Measurements from ENCODE around the gene HES5. TPM values are rescaled to one million over a fixed set of nuclear protein-coding genes. Genes with fewer than 3 reads are reported as not detected.

Gene HES5
- total and polyA plus RNA-seq, 2 experiments from 2014 or later = 0.16 to 0.21 TPM

DNA sequence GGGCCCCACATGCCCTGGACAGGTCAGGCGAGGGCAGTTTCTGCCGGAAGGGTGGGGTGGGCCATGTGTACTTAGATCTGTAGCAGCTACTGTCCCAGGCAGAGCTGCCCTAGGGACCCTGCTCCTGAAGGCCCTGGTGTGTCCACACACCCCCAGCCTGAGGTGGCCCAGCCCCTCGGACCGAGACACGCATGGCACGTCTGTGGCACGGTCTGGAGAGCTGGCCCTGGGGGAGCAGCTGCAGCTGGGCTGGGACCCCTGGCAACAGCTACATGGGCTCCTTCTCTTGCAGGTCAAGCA lies 28.3 kb downstream of the HES5 start (continued):
- TF ChIP-seq, protein P1, sequence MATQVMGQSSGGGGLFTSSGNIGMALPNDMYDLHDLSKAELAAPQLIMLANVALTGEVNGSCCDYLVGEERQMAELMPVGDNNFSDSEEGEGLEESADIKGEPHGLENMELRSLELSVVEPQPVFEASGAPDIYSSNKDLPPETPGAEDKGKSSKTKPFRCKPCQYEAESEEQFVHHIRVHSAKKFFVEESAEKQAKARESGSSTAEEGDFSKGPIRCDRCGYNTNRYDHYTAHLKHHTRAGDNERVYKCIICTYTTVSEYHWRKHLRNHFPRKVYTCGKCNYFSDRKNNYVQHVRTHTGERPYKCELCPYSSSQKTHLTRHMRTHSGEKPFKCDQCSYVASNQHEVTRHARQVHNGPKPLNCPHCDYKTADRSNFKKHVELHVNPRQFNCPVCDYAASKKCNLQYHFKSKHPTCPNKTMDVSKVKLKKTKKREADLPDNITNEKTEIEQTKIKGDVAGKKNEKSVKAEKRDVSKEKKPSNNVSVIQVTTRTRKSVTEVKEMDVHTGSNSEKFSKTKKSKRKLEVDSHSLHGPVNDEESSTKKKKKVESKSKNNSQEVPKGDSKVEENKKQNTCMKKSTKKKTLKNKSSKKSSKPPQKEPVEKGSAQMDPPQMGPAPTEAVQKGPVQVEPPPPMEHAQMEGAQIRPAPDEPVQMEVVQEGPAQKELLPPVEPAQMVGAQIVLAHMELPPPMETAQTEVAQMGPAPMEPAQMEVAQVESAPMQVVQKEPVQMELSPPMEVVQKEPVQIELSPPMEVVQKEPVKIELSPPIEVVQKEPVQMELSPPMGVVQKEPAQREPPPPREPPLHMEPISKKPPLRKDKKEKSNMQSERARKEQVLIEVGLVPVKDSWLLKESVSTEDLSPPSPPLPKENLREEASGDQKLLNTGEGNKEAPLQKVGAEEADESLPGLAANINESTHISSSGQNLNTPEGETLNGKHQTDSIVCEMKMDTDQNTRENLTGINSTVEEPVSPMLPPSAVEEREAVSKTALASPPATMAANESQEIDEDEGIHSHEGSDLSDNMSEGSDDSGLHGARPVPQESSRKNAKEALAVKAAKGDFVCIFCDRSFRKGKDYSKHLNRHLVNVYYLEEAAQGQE (IDR thresholded peaks at IDR 0.05; ENCODE audit: unreplicated experiment) = no peak
- TF ChIP-seq ZNF331 (CRISPR knock-in tag; IDR thresholded peaks at IDR 0.05; ENCODE audit: low read depth) (no peak), EZH2 (IDR thresholded peaks at IDR 0.05; ENCODE audit: low read depth, unreplicated experiment) (no peak), JUNB (IDR thresholded peaks at IDR 0.05; ENCODE audit: unreplicated experiment) (no peak)

DNA sequence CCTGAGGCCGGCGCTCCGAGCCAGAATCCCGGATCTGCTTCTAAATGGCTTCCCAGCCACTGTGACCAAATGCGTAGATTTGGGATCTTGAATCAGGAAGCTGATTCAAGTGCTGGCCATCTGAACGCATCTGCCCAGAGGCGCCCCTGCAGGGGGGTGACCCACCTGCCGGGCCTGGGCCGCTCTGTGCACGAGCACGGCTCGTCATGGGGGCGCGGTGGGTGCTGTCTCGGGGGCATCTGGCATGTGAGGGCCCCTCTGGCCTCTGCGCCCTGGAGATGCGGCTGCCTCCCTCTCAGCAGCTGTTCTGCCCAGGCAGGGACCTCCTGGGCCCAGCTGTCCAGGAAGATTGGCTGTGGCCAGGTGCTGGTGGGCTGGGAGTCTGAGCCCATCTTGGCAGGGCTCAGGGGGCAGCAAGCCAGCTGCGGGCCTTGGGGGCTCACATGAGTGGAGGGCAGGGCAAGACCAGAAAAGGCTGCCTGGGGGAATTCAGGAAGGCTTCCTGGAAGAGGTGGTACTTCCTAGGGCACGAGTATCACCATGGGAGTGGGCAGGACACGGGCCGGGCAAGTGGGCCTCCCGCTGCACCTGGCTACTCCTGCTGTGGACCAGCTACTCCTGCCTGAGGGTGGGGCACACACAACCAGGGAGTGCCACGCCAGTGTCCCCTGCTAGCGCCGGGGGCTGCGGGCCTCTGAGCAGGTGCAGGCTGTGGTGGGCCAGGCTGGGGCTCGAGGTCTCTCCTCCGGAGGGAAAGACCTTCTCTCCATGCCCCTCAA lies 28.8 kb downstream of the HES5 start:
- no peaks in the 10 kb centered on the region for H3K4me1 Mint-ChIP-seq
- Histone ChIP-seq H3F3A (replicated peaks; ENCODE audit: low read depth) (no peaks in the 10 kb centered on the region), H3K9me2 (ENCODE audit: insufficient read depth) (no peaks in the 10 kb centered on the region), H4K20me1 (replicated peaks; ENCODE audit: insufficient read depth) (no peaks in the 10 kb centered on the region), H3K4me3 (no peak overlapping the region), H3K79me2 (replicated peaks; ENCODE audit: insufficient read depth) (no peaks in the 10 kb centered on the region), H2AFZ (no peak overlapping the region), H3K4me2 (no peak overlapping the region), H3K27ac (ENCODE audit: low read depth) (no peak overlapping the region), H3K27me3 (ENCODE audit: insufficient read depth) (no peaks in the 10 kb centered on the region), H3K4me1 (ENCODE audit: insufficient read depth) (no peaks in the 10 kb centered on the region), H3K36me3 (ENCODE audit: insufficient read depth) (no peaks in the 10 kb centered on the region)
- no peaks in the 10 kb centered on the region for H3K9me3 Mint-ChIP-seq
- no peak for DNase-seq (ENCODE audit: low spot score)
- no peaks in the 10 kb centered on the region for H3K36me3 Mint-ChIP-seq (ENCODE audit: low read depth)
- peaks cover 11% of the 10 kb centered on the region for H3K27me3 Mint-ChIP-seq (ENCODE audit: insufficient read depth, low read depth, poor library complexity)
- no peak overlapping the region for H3K4me3 Mint-ChIP-seq
- no peak for ATAC-seq
- H3K27ac Mint-ChIP-seq = no peak overlapping the region
- no peak for TF ChIP-seq STAT1 (IDR thresholded peaks at IDR 0.05; ENCODE audit: unreplicated experiment)
- no peak for TF ChIP-seq ZNF114 (CRISPR knock-in tag; IDR thresholded peaks at IDR 0.05)
- no peak for TF ChIP-seq ZNF331 (CRISPR knock-in tag; IDR thresholded peaks at IDR 0.05; ENCODE audit: low read depth)
- TF ChIP-seq NANOG (IDR thresholded peaks at IDR 0.05; ENCODE audit: borderline replicate concordance) = no peak
- no peak for TF ChIP-seq POLR2AphosphoS5 (IDR thresholded peaks at IDR 0.05; ENCODE audit: low read depth)
- TF ChIP-seq, protein P2, sequence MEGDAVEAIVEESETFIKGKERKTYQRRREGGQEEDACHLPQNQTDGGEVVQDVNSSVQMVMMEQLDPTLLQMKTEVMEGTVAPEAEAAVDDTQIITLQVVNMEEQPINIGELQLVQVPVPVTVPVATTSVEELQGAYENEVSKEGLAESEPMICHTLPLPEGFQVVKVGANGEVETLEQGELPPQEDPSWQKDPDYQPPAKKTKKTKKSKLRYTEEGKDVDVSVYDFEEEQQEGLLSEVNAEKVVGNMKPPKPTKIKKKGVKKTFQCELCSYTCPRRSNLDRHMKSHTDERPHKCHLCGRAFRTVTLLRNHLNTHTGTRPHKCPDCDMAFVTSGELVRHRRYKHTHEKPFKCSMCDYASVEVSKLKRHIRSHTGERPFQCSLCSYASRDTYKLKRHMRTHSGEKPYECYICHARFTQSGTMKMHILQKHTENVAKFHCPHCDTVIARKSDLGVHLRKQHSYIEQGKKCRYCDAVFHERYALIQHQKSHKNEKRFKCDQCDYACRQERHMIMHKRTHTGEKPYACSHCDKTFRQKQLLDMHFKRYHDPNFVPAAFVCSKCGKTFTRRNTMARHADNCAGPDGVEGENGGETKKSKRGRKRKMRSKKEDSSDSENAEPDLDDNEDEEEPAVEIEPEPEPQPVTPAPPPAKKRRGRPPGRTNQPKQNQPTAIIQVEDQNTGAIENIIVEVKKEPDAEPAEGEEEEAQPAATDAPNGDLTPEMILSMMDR (conservative IDR thresholded peaks at IDR 0.05; ENCODE audit: low read depth in 2 of 2) = no peak
- TF ChIP-seq, protein P3, sequence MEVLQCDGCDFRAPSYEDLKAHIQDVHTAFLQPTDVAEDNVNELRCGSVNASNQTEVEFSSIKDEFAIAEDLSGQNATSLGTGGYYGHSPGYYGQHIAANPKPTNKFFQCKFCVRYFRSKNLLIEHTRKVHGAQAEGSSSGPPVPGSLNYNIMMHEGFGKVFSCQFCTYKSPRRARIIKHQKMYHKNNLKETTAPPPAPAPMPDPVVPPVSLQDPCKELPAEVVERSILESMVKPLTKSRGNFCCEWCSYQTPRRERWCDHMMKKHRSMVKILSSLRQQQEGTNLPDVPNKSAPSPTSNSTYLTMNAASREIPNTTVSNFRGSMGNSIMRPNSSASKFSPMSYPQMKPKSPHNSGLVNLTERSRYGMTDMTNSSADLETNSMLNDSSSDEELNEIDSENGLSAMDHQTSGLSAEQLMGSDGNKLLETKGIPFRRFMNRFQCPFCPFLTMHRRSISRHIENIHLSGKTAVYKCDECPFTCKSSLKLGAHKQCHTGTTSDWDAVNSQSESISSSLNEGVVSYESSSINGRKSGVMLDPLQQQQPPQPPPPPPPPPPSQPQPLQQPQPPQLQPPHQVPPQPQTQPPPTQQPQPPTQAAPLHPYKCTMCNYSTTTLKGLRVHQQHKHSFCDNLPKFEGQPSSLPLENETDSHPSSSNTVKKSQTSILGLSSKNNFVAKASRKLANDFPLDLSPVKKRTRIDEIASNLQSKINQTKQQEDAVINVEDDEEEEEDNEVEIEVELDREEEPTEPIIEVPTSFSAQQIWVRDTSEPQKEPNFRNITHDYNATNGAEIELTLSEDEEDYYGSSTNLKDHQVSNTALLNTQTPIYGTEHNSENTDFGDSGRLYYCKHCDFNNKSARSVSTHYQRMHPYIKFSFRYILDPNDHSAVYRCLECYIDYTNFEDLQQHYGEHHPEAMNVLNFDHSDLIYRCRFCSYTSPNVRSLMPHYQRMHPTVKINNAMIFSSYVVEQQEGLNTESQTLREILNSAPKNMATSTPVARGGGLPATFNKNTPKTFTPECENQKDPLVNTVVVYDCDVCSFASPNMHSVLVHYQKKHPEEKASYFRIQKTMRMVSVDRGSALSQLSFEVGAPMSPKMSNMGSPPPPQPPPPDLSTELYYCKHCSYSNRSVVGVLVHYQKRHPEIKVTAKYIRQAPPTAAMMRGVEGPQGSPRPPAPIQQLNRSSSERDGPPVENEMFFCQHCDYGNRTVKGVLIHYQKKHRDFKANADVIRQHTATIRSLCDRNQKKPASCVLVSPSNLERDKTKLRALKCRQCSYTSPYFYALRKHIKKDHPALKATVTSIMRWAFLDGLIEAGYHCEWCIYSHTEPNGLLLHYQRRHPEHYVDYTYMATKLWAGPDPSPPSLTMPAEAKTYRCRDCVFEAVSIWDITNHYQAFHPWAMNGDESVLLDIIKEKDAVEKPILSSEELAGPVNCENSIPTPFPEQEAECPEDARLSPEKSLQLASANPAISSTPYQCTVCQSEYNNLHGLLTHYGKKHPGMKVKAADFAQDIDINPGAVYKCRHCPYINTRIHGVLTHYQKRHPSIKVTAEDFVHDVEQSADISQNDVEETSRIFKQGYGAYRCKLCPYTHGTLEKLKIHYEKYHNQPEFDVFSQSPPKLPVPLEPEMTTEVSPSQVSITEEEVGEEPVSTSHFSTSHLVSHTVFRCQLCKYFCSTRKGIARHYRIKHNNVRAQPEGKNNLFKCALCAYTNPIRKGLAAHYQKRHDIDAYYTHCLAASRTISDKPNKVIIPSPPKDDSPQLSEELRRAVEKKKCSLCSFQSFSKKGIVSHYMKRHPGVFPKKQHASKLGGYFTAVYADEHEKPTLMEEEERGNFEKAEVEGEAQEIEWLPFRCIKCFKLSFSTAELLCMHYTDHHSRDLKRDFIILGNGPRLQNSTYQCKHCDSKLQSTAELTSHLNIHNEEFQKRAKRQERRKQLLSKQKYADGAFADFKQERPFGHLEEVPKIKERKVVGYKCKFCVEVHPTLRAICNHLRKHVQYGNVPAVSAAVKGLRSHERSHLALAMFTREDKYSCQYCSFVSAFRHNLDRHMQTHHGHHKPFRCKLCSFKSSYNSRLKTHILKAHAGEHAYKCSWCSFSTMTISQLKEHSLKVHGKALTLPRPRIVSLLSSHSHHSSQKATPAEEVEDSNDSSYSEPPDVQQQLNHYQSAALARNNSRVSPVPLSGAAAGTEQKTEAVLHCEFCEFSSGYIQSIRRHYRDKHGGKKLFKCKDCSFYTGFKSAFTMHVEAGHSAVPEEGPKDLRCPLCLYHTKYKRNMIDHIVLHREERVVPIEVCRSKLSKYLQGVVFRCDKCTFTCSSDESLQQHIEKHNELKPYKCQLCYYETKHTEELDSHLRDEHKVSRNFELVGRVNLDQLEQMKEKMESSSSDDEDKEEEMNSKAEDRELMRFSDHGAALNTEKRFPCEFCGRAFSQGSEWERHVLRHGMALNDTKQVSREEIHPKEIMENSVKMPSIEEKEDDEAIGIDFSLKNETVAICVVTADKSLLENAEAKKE (CRISPR knock-in tag; IDR thresholded peaks at IDR 0.05) = no peak
